Measurements from ENCODE around the gene EGLN2.
"Not testable (repeated sequence)": the region's sequence is repeated elsewhere in the genome, so short reads cannot be mapped to it uniquely, and the experiment has no call there.

Gene EGLN2

GRCh38 chr19:40776932-40777644 lies 21.9 kb upstream of the EGLN2 start:
- peak; percentile 86 for DNase-seq (ENCODE audit: low spot score)

GRCh38 chr19:40777645-40777936 lies 21.4 kb upstream of the EGLN2 start:
- no peak for DNase-seq (ENCODE audit: low spot score)

- peak; percentile 99 for DNase-seq (ENCODE audit: low spot score)
These were observed 20.9 kb upstream of the EGLN2 start, which contains the start of gene RAB4B for GRCh38 chr19:40777937-40778705. Gene RAB4B, plus strand, starts transcription at chr19:40778247. Its CDS starts 129 bp downstream, at chr19:40778376.

- no peak for DNase-seq (ENCODE audit: low spot score)
These were observed 20.2 kb upstream of the EGLN2 start for GRCh38 chr19:40778706-40779284.

- no peak for DNase-seq (ENCODE audit: low spot score)
These were observed 18.4 kb upstream of the EGLN2 start for GRCh38 chr19:40780582-40780981.

- DNase-seq (ENCODE audit: low spot score), result no peak
These were observed 17.9 kb upstream of the EGLN2 start for GRCh38 chr19:40781140-40781539.

- DNase-seq (ENCODE audit: low spot score), result no peak
These were observed 15.3 kb upstream of the EGLN2 start for GRCh38 chr19:40783711-40784110.

GRCh38 chr19:40784146-40784545 lies 14.8 kb upstream of the EGLN2 start:
- not testable (repeated sequence) for DNase-seq (ENCODE audit: low spot score)

GRCh38 chr19:40785526-40785925 lies 13.5 kb upstream of the EGLN2 start:
- DNase-seq (ENCODE audit: low spot score), result no peak

- no peak for DNase-seq (ENCODE audit: low spot score)
These were observed 12.6 kb upstream of the EGLN2 start for GRCh38 chr19:40786060-40787037.

GRCh38 chr19:40791349-40791748 lies 7.6 kb upstream of the EGLN2 start:
- DNase-seq (ENCODE audit: low spot score), result no peak

GRCh38 chr19:40791996-40792395 lies 7.0 kb upstream of the EGLN2 start:
- no peak for DNase-seq (ENCODE audit: low spot score)

GRCh38 chr19:40797166-40797962 lies 1.6 kb upstream of the EGLN2 start:
- no peak for DNase-seq (ENCODE audit: low spot score)

GRCh38 chr19:40797963-40798682 lies 868 bp upstream of the EGLN2 start:
- peak; percentile 23 for DNase-seq (ENCODE audit: low spot score)

- DNase-seq (ENCODE audit: low spot score), result no peak
These were observed 757 bp downstream of the EGLN2 start for GRCh38 chr19:40799558-40800338.

GRCh38 chr19:40800339-40800996 lies 1.5 kb downstream of the EGLN2 start:
- DNase-seq (ENCODE audit: low spot score), result no peak

- no peak for DNase-seq (ENCODE audit: low spot score)
These were observed 2.0 kb downstream of the EGLN2 start for GRCh38 chr19:40800997-40801377.

- DNase-seq (ENCODE audit: low spot score), result no peak
These were observed 2.7 kb downstream of the EGLN2 start for GRCh38 chr19:40801426-40802299.

All from LoVo (cell line).